GM19438 (cell line): ENCODE data around the gene CD99.
"Not testable (repeated sequence)": the region's sequence is repeated elsewhere in the genome, so short reads cannot be mapped to it uniquely, and the experiment has no call there.

Experiments used
- ATAC-seq: cut with Tn5 transposase; IDR thresholded peaks from one replicate; pipeline ENCODE4 v1.9.1; 2021; ENCODE audit warnings: low read depth; ENCODE audit not compliant: unreplicated experiment

The CD99 gene

GRCh38 chrX:2765549-2765830 lies 74.4 kb downstream of the CD99 start:
- no peak for ATAC-seq

- ATAC-seq, result no peak
Observed at GRCh38 chrX:2766906-2767305, 75.8 kb downstream of the CD99 start.

GRCh38 chrX:2767631-2768455 lies 76.7 kb downstream of the CD99 start:
- no peak for ATAC-seq

- ATAC-seq, result no peak
Observed at GRCh38 chrX:2769615-2770014, 78.5 kb downstream of the CD99 start.

- not testable (repeated sequence) for ATAC-seq
Observed at GRCh38 chrX:2773166-2774055, 82.3 kb downstream of the CD99 start.

- no peak for ATAC-seq
Observed at GRCh38 chrX:2774057-2774456, 83.0 kb downstream of the CD99 start.

GRCh38 chrX:2774776-2775175 lies 83.7 kb downstream of the CD99 start:
- no peak for ATAC-seq

- peak; percentile 68 for ATAC-seq
Observed at GRCh38 chrX:2780472-2781225, 89.6 kb downstream of the CD99 start.

GRCh38 chrX:2781226-2781571 lies 90.1 kb downstream of the CD99 start:
- ATAC-seq, result peak; percentile 15

- ATAC-seq, result peak; percentile 74
Observed at GRCh38 chrX:2781698-2782097, 90.6 kb downstream of the CD99 start.

GRCh38 chrX:2782171-2782570 lies 91.1 kb downstream of the CD99 start:
- ATAC-seq, result no peak

GRCh38 chrX:2782778-2783177 lies 91.7 kb downstream of the CD99 start:
- no peak for ATAC-seq

- no peak for ATAC-seq
Observed at GRCh38 chrX:2784026-2784425, 92.9 kb downstream of the CD99 start.

GRCh38 chrX:2785538-2785937 lies 94.4 kb downstream of the CD99 start:
- ATAC-seq, result no peak

GRCh38 chrX:2788980-2789379 lies 97.9 kb downstream of the CD99 start:
- no peak for ATAC-seq

- no peak for ATAC-seq
Observed at GRCh38 chrX:2789569-2789968, 98.5 kb downstream of the CD99 start.
